Measurements from ENCODE around the gene GLRX3. TPM values are rescaled to one million over a fixed set of nuclear protein-coding genes. Genes with fewer than 3 reads are reported as not detected.

Gene GLRX3
- total and polyA plus RNA-seq, 2 of the 13 experiments (the other 11 are each of a cell fraction or from before 2014, with no cell fraction given), result 91.4 to 135 TPM

DNA sequence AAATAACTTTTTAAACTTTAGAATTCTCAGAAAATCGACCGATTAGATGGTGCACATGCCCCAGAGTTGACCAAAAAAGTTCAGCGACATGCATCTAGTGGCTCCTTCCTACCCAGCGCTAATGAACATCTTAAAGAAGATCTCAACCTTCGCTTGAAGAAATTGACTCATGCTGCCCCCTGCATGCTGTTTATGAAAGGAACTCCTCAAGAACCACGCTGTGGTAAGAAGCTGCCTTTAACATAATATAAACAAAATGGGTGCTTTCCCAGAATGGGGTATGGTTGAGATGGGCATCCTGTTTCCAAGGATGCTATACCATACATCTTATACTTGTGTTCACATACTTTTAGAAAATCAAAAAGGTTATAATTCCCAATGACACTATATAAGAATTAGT is 24.6 kb downstream of the GLRX3 start:
- intact Hi-C loops (cut with micrococcal nuclease; ENCODE audit: unreplicated experiment), result no loop called here

More for the DNA sequence above, 24.6 kb downstream of the GLRX3 start:
- H3K4me3 ChIP-seq (replicated peaks in 1 of 3; ENCODE audit: insufficient read depth in 1 of 3, low read depth in 2 of 3, low read length in 3 of 3), result no peak overlapping the region
- no peak for DNase-seq (ENCODE audit: low spot score)
- no peak for FAIRE-seq
- POLR2A ChIA-PET, result no interaction called here
- H3K9ac ChIP-seq (ENCODE audit: insufficient read depth, low read depth, low read length), result no peak overlapping the region
- 97% methylated on average over 6 of the region's 6 CpGs for WGBS (ENCODE audit: low lambda C conversion rate)
- H3K4me2 ChIP-seq (ENCODE audit: low read depth, low read length), result no peak overlapping the region
- CTCF ChIA-PET (ENCODE audit: low intra/inter-chr PET ratio, low total read pairs), result no interaction called here
- H3K4me1 ChIP-seq (ENCODE audit: insufficient read depth, low read length), result no peaks in the 10 kb centered on the region
- peaks cover 16% of the 10 kb centered on the region; the same call in 1 of the 2 replicates for H4K20me1 ChIP-seq (ENCODE audit: insufficient read depth, low read length)
- no peaks in the 10 kb centered on the region for H3K27me3 ChIP-seq (ENCODE audit: control insufficient read depth in 1 of 2, insufficient read depth in 2 of 2, low read length in 2 of 2)
- H3K79me2 ChIP-seq (ENCODE audit: insufficient read depth, low read length), result peaks cover 34% of the 10 kb centered on the region
- no peaks in the 10 kb centered on the region for H3K9me3 ChIP-seq (ENCODE audit: low read length)
- BruUV-seq (replicated peaks), result no TSS peak
- H3K27ac ChIP-seq (ENCODE audit: extremely low read length, insufficient read depth, low read length), result no peak overlapping the region
- ATAC-seq, result no peak
- H3K36me3 ChIP-seq (replicated peaks in 1 of 2; ENCODE audit: control insufficient read depth in 1 of 2, insufficient read depth in 2 of 2, low read length in 2 of 2), result peaks cover 15 to 53% of the 10 kb centered on the region in 2 experiments
- no peak overlapping the region for H2AFZ ChIP-seq (ENCODE audit: low read length)
- TF ChIP-seq, protein P1, sequence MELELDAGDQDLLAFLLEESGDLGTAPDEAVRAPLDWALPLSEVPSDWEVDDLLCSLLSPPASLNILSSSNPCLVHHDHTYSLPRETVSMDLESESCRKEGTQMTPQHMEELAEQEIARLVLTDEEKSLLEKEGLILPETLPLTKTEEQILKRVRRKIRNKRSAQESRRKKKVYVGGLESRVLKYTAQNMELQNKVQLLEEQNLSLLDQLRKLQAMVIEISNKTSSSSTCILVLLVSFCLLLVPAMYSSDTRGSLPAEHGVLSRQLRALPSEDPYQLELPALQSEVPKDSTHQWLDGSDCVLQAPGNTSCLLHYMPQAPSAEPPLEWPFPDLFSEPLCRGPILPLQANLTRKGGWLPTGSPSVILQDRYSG (CRISPR knock-in tag; IDR thresholded peaks at IDR 0.05), result no peak
- TF ChIP-seq, protein P2, sequence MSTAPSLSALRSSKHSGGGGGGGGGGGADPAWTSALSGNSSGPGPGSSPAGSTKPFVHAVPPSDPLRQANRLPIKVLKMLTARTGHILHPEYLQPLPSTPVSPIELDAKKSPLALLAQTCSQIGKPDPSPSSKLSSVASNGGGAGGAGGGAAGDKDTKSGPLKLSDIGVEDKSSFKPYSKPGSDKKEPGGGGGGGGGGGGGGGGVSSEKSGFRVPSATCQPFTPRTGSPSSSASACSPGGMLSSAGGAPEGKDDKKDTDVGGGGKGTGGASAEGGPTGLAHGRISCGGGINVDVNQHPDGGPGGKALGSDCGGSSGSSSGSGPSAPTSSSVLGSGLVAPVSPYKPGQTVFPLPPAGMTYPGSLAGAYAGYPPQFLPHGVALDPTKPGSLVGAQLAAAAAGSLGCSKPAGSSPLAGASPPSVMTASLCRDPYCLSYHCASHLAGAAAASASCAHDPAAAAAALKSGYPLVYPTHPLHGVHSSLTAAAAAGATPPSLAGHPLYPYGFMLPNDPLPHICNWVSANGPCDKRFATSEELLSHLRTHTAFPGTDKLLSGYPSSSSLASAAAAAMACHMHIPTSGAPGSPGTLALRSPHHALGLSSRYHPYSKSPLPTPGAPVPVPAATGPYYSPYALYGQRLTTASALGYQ (CRISPR knock-in tag; IDR thresholded peaks at IDR 0.05), result no peak
- TF ChIP-seq, protein P3, sequence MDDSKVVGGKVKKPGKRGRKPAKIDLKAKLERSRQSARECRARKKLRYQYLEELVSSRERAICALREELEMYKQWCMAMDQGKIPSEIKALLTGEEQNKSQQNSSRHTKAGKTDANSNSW (CRISPR knock-in tag; IDR thresholded peaks at IDR 0.05; ENCODE audit: borderline replicate concordance), result no peak
- TF ChIP-seq, protein P4, sequence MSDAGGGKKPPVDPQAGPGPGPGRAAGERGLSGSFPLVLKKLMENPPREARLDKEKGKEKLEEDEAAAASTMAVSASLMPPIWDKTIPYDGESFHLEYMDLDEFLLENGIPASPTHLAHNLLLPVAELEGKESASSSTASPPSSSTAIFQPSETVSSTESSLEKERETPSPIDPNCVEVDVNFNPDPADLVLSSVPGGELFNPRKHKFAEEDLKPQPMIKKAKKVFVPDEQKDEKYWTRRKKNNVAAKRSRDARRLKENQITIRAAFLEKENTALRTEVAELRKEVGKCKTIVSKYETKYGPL (CRISPR knock-in tag; IDR thresholded peaks at IDR 0.05), result no peak
- TF ChIP-seq, protein P5, sequence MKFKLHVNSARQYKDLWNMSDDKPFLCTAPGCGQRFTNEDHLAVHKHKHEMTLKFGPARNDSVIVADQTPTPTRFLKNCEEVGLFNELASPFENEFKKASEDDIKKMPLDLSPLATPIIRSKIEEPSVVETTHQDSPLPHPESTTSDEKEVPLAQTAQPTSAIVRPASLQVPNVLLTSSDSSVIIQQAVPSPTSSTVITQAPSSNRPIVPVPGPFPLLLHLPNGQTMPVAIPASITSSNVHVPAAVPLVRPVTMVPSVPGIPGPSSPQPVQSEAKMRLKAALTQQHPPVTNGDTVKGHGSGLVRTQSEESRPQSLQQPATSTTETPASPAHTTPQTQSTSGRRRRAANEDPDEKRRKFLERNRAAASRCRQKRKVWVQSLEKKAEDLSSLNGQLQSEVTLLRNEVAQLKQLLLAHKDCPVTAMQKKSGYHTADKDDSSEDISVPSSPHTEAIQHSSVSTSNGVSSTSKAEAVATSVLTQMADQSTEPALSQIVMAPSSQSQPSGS (CRISPR knock-in tag; IDR thresholded peaks at IDR 0.05), result no peak
- TF ChIP-seq ZNF460 (CRISPR knock-in tag; IDR thresholded peaks at IDR 0.05; ENCODE audit: borderline replicate concordance) (no peak), ZKSCAN5 (CRISPR knock-in tag; IDR thresholded peaks at IDR 0.05) (no peak), HNRNPH1 (optimal IDR thresholded peaks at IDR 0.05; ENCODE audit: low read depth, low read length) (no peak), KLF11 (CRISPR knock-in tag; IDR thresholded peaks at IDR 0.05) (no peak), ZNF746 (CRISPR knock-in tag; IDR thresholded peaks at IDR 0.05) (no peak), SIN3B (IDR thresholded peaks at IDR 0.05; ENCODE audit: low read length) (no peak), ZNF724P (CRISPR knock-in tag; IDR thresholded peaks at IDR 0.05; ENCODE audit: borderline replicate concordance) (no peak), MTA1 (CRISPR knock-in tag; IDR thresholded peaks at IDR 0.05; ENCODE audit: borderline replicate concordance) (no peak), PTBP1 (IDR thresholded peaks at IDR 0.05; ENCODE audit: low read depth, low read length, poor library complexity, severe bottlenecking) (no peak)
- TF ChIP-seq, protein P6, sequence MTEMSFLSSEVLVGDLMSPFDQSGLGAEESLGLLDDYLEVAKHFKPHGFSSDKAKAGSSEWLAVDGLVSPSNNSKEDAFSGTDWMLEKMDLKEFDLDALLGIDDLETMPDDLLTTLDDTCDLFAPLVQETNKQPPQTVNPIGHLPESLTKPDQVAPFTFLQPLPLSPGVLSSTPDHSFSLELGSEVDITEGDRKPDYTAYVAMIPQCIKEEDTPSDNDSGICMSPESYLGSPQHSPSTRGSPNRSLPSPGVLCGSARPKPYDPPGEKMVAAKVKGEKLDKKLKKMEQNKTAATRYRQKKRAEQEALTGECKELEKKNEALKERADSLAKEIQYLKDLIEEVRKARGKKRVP (CRISPR knock-in tag; IDR thresholded peaks at IDR 0.05), result no peak
- TF ChIP-seq, protein P7, sequence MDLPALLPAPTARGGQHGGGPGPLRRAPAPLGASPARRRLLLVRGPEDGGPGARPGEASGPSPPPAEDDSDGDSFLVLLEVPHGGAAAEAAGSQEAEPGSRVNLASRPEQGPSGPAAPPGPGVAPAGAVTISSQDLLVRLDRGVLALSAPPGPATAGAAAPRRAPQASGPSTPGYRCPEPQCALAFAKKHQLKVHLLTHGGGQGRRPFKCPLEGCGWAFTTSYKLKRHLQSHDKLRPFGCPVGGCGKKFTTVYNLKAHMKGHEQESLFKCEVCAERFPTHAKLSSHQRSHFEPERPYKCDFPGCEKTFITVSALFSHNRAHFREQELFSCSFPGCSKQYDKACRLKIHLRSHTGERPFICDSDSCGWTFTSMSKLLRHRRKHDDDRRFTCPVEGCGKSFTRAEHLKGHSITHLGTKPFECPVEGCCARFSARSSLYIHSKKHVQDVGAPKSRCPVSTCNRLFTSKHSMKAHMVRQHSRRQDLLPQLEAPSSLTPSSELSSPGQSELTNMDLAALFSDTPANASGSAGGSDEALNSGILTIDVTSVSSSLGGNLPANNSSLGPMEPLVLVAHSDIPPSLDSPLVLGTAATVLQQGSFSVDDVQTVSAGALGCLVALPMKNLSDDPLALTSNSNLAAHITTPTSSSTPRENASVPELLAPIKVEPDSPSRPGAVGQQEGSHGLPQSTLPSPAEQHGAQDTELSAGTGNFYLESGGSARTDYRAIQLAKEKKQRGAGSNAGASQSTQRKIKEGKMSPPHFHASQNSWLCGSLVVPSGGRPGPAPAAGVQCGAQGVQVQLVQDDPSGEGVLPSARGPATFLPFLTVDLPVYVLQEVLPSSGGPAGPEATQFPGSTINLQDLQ (CRISPR knock-in tag; IDR thresholded peaks at IDR 0.05), result no peak
- in situ Hi-C loops (cut with HindIII; ENCODE audit: extremely low pct_ligation_motif_present, low pct_unique_long_range_greater_than_20kb), result no loop called here

All from HepG2 (cell line).